ENCODE measurements around the gene MYL7.

- TF ChIP-seq CTCF (IDR thresholded peaks at IDR 0.05) = no peak
- TF ChIP-seq POLR2A (IDR thresholded peaks at IDR 0.05) = no peak
- no peak for TF ChIP-seq POLR2AphosphoS5 (IDR thresholded peaks at IDR 0.05)
- TF ChIP-seq EP300 (IDR thresholded peaks at IDR 0.05; ENCODE audit: low read depth) = no peak
Measured at GRCh38 chr7:44117801-44118429, 23.2 kb downstream of the MYL7 start.
